Measurements from ENCODE around the gene PAK6. TPM values are rescaled to one million over a fixed set of nuclear protein-coding genes. Genes with fewer than 3 reads are reported as not detected.
A peak's percentile ranks its signal among the peaks of the same experiment; 100 is the strongest.

PAK6 gene
- total RNA-seq, 2 donors from 2014 or later, result 7.7 to 9.1 TPM

DNA sequence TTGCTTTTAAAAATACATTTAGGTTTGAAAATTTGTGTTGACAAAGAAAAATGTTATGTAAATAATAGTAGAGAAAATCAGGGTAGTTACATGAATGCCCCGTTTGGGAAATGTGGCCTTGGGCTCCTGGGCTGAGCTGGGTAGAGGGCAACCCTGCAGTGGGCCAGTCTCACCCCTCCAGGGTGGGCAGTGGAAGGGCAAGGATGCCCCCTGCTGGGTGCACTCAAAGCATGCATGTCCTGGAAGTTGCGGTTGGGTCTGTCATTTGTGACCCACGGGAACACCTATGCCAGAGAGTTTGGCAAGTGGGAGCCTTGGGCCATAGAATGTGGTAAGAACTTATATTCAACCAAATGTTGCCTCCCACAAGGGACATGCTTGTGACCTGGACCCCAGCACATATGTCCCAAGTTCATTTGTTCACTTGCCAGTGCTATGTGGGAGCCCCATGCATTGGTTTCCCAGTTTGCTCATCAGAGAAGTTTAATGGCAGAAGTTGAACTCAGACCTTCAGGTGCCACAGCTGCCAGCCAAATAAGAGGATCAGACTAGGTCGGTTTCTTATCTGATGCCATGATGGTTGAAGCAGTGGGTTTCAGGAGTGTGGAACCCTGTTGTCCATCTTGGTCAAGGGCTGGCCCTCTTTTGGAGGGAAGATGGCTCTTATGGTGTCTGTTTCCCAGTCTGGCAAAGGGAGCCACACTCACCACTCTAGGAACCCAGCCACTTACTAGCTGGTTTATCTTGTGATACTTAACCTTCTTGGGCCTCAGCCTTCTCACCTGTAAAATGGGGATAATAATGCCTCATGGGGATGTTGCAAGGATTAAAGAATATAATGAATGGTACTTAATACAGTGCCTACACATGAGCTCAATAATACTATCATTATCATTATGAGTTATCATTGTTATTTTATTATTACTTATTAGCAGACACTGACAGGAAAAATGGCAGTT is 71.4 kb downstream of the PAK6 start:
- peaks cover 15% of the 10 kb centered on the region for H3K4me1 Mint-ChIP-seq
- DNase-seq, result peak; percentile 92
- WGBS, 2 experiments (ENCODE audit: insufficient coverage in 1 of 2, insufficient read length in 1 of 2), result 21 to 36% methylated on average over 2 to 4 of the region's 4 CpGs

DNA sequence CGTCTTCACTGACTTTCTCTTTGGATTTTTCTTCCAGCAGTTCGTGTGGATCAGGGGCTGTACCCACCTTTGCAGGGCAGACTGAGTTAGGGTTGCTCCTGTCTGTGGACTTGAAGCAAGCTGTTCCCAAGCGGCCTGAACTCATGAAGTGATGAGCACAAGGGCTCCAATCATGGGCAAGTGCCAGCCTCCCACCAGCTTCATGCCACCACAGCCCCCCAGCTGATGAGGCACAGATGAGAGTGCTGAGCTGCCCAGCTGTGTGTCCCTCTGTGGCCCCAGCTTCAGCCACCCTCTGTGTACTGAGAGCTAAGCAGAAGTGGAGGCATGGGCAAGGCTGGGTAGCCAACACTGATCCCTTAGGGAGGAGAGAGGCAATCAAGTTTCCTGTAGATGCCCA is 72.1 kb downstream of the PAK6 start:
- Mint-ChIP-seq H3K4me3 (no peak overlapping the region), H3K9me3 (no peaks in the 10 kb centered on the region), H3K36me3 (ENCODE audit: low read depth) (no peaks in the 10 kb centered on the region), H3K4me1 (peaks cover 15% of the 10 kb centered on the region), H3K27ac (no peak overlapping the region), H3K27me3 (ENCODE audit: insufficient read depth) (peaks cover 56% of the 10 kb centered on the region)
- DNase-seq, result no peak
- Histone ChIP-seq H3K9ac (ENCODE audit: extremely low read depth, low read length, poor library complexity, severe bottlenecking) (no peak overlapping the region), H3K27ac (ENCODE audit: low read depth, low read length) (no peak overlapping the region), H3K4me1 (ENCODE audit: control insufficient read depth, insufficient read depth, low read length) (peaks cover 6% of the 10 kb centered on the region), H3K4me3 (ENCODE audit: low read length) (no peak overlapping the region), H3K36me3 (ENCODE audit: control insufficient read depth, insufficient read depth, low read length) (no peaks in the 10 kb centered on the region), H3K9me3 (ENCODE audit: control insufficient read depth, low read length) (no peaks in the 10 kb centered on the region), H3K27me3 (ENCODE audit: control insufficient read depth, insufficient read depth, low read length, poor library complexity, severe bottlenecking) (peaks cover 50% of the 10 kb centered on the region)
- TF ChIP-seq, protein P1, sequence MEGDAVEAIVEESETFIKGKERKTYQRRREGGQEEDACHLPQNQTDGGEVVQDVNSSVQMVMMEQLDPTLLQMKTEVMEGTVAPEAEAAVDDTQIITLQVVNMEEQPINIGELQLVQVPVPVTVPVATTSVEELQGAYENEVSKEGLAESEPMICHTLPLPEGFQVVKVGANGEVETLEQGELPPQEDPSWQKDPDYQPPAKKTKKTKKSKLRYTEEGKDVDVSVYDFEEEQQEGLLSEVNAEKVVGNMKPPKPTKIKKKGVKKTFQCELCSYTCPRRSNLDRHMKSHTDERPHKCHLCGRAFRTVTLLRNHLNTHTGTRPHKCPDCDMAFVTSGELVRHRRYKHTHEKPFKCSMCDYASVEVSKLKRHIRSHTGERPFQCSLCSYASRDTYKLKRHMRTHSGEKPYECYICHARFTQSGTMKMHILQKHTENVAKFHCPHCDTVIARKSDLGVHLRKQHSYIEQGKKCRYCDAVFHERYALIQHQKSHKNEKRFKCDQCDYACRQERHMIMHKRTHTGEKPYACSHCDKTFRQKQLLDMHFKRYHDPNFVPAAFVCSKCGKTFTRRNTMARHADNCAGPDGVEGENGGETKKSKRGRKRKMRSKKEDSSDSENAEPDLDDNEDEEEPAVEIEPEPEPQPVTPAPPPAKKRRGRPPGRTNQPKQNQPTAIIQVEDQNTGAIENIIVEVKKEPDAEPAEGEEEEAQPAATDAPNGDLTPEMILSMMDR (conservative IDR thresholded peaks at IDR 0.05), result no peak
- 70 to 89% methylated on average over 1 to 3 of the region's 3 CpGs for WGBS, 2 experiments (ENCODE audit: insufficient coverage in 1 of 2, insufficient read length in 1 of 2)

More for the DNA sequence above, 71.4 kb downstream of the PAK6 start:
- Mint-ChIP-seq H3K36me3 (ENCODE audit: low read depth) (no peaks in the 10 kb centered on the region), H3K4me3 (no peak overlapping the region), H3K27ac (no peak overlapping the region), H3K27me3 (ENCODE audit: insufficient read depth) (peaks cover 49% of the 10 kb centered on the region), H3K9me3 (no peaks in the 10 kb centered on the region)
- peaks cover 6% of the 10 kb centered on the region for H3K4me1 ChIP-seq (ENCODE audit: control insufficient read depth, insufficient read depth, low read length)
- no peak overlapping the region for H3K9ac ChIP-seq (ENCODE audit: extremely low read depth, low read length, poor library complexity, severe bottlenecking)
- TF ChIP-seq, protein P1 (conservative IDR thresholded peaks at IDR 0.05), result peak; percentile 93
- H3K27me3 ChIP-seq (ENCODE audit: control insufficient read depth, insufficient read depth, low read length, poor library complexity, severe bottlenecking), result peaks cover 43% of the 10 kb centered on the region
- no peaks in the 10 kb centered on the region for H3K9me3 ChIP-seq (ENCODE audit: control insufficient read depth, low read length)
- no peaks in the 10 kb centered on the region for H3K36me3 ChIP-seq (ENCODE audit: control insufficient read depth, insufficient read depth, low read length)
- H3K4me3 ChIP-seq (ENCODE audit: low read length), result no peak overlapping the region
- no peak overlapping the region for H3K27ac ChIP-seq (ENCODE audit: low read depth, low read length)

DNA sequence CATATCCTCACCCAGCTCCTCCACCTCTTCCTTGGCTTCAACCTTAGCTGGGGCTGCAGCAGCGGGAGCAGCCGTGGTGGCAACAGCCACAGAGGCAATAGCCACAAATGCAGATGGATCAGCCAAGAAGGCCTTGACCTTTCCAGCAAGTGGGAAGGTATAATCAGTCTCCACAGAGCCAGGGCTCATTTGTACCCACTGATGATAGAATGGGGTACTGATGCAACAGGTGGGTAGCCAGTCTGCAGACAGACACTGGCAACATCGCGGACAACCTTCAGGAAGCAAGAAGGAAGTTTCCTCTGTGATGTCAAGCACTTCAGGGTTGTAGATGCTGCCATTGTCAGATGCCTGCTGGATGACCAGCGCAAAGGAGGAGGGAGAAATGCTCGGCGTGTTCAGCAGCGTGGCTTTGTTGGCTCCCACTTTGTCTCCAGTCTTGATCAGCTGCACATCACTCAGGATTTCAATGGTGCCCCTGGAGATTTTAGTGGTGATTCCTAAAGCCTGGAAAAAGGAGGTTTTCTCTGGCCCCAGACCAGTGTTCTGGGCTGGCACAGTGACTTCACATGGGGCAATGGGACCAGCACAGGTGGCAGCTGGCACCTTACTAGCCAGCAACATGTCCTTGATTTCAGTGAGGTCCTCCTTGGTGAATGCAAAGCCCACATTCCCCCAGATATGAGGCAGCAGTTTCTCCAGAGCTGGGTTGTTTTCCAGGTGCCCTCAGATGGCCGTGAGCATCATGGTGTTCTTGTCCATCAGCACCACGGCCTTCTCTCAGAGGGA is 73.7 kb downstream of the PAK6 start:
- H3K36me3 ChIP-seq (ENCODE audit: control insufficient read depth, insufficient read depth, low read length), result no peaks in the 10 kb centered on the region
- no peak overlapping the region for H3K27ac ChIP-seq (ENCODE audit: low read depth, low read length)
- no peak for DNase-seq
- peaks cover 5% of the 10 kb centered on the region for H3K4me1 Mint-ChIP-seq
- no peak overlapping the region for H3K27ac Mint-ChIP-seq
- TF ChIP-seq, protein P1 (conservative IDR thresholded peaks at IDR 0.05), result no peak
- H3K9me3 Mint-ChIP-seq, result no peaks in the 10 kb centered on the region
- no peak overlapping the region for H3K4me3 Mint-ChIP-seq
- peaks cover 6% of the 10 kb centered on the region for H3K4me1 ChIP-seq (ENCODE audit: control insufficient read depth, insufficient read depth, low read length)
- no peak overlapping the region for H3K9ac ChIP-seq (ENCODE audit: extremely low read depth, low read length, poor library complexity, severe bottlenecking)
- H3K27me3 Mint-ChIP-seq (ENCODE audit: insufficient read depth), result peaks cover 66% of the 10 kb centered on the region
- 93 to 98% methylated on average over 7 to 10 of the region's 10 CpGs for WGBS, 2 experiments (ENCODE audit: insufficient coverage in 1 of 2, insufficient read length in 1 of 2)
- H3K36me3 Mint-ChIP-seq (ENCODE audit: low read depth), result no peaks in the 10 kb centered on the region
- no peaks in the 10 kb centered on the region for H3K9me3 ChIP-seq (ENCODE audit: control insufficient read depth, low read length)
- H3K27me3 ChIP-seq (ENCODE audit: control insufficient read depth, insufficient read depth, low read length, poor library complexity, severe bottlenecking), result peaks cover 64% of the 10 kb centered on the region
- H3K4me3 ChIP-seq (ENCODE audit: low read length), result no peak overlapping the region
